ENCODE data around the gene WSB2.

DNA sequence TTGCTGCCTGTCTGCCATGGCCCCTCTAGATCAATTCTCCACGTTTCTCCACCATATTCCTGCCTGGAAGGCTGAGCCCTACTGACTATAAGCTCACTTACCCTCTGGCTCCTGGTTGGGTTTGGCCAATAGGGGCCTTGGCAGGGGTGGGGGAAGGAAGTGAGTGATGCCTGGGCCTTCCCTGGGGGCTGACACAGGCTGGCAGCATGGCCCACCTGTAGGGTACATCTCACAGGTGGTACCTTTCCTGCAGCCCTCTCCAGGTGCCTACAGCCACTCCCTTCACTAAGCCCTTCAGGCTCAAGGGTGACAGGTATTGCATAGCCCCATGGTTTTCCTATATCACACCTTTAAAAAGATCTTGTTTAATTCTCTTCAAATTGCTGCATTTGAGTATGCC is 40.9 kb downstream of the WSB2 start:
- TF ChIP-seq, protein P1, sequence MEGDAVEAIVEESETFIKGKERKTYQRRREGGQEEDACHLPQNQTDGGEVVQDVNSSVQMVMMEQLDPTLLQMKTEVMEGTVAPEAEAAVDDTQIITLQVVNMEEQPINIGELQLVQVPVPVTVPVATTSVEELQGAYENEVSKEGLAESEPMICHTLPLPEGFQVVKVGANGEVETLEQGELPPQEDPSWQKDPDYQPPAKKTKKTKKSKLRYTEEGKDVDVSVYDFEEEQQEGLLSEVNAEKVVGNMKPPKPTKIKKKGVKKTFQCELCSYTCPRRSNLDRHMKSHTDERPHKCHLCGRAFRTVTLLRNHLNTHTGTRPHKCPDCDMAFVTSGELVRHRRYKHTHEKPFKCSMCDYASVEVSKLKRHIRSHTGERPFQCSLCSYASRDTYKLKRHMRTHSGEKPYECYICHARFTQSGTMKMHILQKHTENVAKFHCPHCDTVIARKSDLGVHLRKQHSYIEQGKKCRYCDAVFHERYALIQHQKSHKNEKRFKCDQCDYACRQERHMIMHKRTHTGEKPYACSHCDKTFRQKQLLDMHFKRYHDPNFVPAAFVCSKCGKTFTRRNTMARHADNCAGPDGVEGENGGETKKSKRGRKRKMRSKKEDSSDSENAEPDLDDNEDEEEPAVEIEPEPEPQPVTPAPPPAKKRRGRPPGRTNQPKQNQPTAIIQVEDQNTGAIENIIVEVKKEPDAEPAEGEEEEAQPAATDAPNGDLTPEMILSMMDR (IDR thresholded peaks at IDR 0.05; ENCODE audit: poor library complexity): no peak
- no peak for TF ChIP-seq EZH2phosphoT487 (IDR thresholded peaks at IDR 0.05; ENCODE audit: low read depth, severe bottlenecking, unreplicated experiment)
